ENCODE data around the gene CNTNAP2. TPM values are rescaled to one million over a fixed set of nuclear protein-coding genes. Genes with fewer than 3 reads are reported as not detected.

CNTNAP2 gene
- total and polyA plus RNA-seq, 9 donors: 8.3 to 18.8 (median 10.4) TPM

DNA sequence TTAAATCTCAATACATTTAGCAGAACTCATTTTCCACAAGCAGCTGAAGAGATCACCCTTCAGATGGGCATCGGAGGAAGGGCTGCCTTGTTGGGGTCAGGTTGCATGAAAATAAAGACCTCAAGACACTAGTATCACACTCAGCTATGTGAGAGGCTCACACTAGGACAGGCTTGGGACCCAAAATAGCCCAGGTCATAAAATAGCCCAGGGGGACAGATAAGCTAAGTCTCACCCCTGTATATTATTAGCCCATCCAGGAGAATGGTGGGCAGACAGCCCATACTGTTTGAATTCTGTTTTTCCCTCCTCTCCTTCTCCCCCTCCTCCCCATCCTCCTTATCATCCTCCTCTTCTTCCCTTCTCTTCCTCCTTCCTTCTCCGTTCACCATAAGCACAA, 2058.9 kb downstream of the CNTNAP2 start:
- no peak overlapping the region for H3K27ac ChIP-seq (ENCODE audit: low read length)
- H3K9me3 ChIP-seq (replicated peaks; ENCODE audit: control insufficient read depth, low read depth, low read length): no peaks in the 10 kb centered on the region
- H3K4me1 ChIP-seq (ENCODE audit: control insufficient read depth, insufficient read depth, low read length): peaks cover 3% of the 10 kb centered on the region
- WGBS (ENCODE audit: insufficient coverage): 100% methylated on average over 1 of the region's 2 CpGs
- H3K36me3 ChIP-seq (ENCODE audit: control insufficient read depth, insufficient read depth, low read length): no peaks in the 10 kb centered on the region
- peak; percentile 22 for DNase-seq
- no peaks in the 10 kb centered on the region for H3K27me3 ChIP-seq (ENCODE audit: control insufficient read depth, insufficient read depth, low read length)
- H3K4me3 ChIP-seq (ENCODE audit: low read length): no peak overlapping the region

DNA sequence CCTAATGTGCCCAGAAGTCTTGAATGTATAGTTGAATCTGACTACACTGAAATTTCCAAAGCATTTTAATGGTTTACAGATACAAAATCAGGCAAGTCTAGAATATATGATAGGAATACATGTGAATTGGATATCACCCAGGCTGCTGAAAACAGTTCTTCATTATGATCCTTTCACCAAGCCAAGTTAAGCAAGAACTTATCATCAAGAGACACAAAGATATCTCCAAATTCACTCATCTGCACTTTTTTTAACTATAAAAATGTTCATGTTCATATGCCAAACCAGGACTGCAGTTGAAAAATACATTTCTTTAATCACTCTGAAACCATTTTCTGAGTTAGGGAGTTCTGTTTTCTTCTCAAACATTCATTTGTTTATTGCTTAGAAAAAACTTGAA, 2061.4 kb downstream of the CNTNAP2 start:
- Histone ChIP-seq H3K4me3 (ENCODE audit: low read length) (no peak overlapping the region), H3K27me3 (ENCODE audit: control insufficient read depth, insufficient read depth, low read length) (no peaks in the 10 kb centered on the region), H3K4me1 (ENCODE audit: control insufficient read depth, insufficient read depth, low read length) (peaks cover 3% of the 10 kb centered on the region), H3K9me3 (replicated peaks; ENCODE audit: control insufficient read depth, low read depth, low read length) (no peaks in the 10 kb centered on the region), H3K27ac (ENCODE audit: low read length) (no peak overlapping the region), H3K36me3 (ENCODE audit: control insufficient read depth, insufficient read depth, low read length) (no peaks in the 10 kb centered on the region)
- peak; percentile 72 for DNase-seq

DNA sequence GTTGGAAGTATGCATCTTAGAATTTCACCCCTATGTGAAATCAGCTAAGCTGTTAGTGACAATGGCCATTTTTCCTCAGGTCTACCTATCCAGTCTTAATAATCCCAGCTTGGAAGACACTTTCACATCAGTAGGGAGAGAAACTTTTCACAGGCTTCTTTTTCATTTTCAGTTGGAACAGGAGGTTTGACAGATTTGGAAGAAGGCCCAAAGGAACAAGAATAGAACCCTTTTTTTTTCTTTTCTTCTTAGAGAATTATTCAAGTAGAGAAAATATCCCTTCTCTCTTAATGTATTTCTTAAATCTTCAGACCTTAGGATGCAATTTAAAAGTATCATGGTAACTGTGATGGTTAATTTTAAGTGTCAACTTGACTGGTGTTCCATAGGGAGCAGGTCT, 2063.5 kb downstream of the CNTNAP2 start:
- H3K4me1 ChIP-seq (ENCODE audit: control insufficient read depth, insufficient read depth, low read length): no peaks in the 10 kb centered on the region
- H3K36me3 ChIP-seq (ENCODE audit: control insufficient read depth, insufficient read depth, low read length): no peaks in the 10 kb centered on the region
- no peaks in the 10 kb centered on the region for H3K27me3 ChIP-seq (ENCODE audit: control insufficient read depth, insufficient read depth, low read length)
- DNase-seq: peak; percentile 51
- no peaks in the 10 kb centered on the region for H3K9me3 ChIP-seq (replicated peaks; ENCODE audit: control insufficient read depth, low read depth, low read length)
- H3K27ac ChIP-seq (ENCODE audit: low read length): no peak overlapping the region
- H3K4me3 ChIP-seq (ENCODE audit: low read length): no peak overlapping the region

DNA sequence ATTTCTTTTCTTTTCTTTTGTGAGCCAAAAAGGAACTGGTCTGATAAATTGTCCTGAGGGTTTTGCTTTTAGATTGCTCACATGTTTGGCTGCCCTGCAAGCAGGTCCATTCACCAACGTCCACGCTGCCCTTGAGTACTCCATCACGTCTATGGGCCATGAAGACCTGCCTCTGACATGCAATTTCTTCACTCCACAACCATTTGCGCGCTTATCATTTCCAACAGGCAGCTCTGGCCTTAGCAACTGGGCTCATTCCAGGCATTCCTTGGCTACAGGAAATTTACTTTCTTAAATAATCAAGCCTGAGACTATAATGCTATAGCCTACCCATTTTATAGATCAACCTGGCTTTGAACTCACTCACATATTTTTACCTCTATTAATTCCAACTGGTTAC, 2065.7 kb downstream of the CNTNAP2 start:
- 45% methylated on average over 5 of the region's 5 CpGs for WGBS (ENCODE audit: insufficient coverage)
- no peak overlapping the region for H3K27ac ChIP-seq (ENCODE audit: low read length)
- no peaks in the 10 kb centered on the region for H3K27me3 ChIP-seq (ENCODE audit: control insufficient read depth, insufficient read depth, low read length)
- no peak overlapping the region for H3K4me3 ChIP-seq (ENCODE audit: low read length)
- H3K9me3 ChIP-seq (replicated peaks; ENCODE audit: control insufficient read depth, low read depth, low read length): no peaks in the 10 kb centered on the region
- H3K4me1 ChIP-seq (ENCODE audit: control insufficient read depth, insufficient read depth, low read length): no peaks in the 10 kb centered on the region
- peak; percentile 23 for DNase-seq
- H3K36me3 ChIP-seq (ENCODE audit: control insufficient read depth, insufficient read depth, low read length): no peaks in the 10 kb centered on the region

DNA sequence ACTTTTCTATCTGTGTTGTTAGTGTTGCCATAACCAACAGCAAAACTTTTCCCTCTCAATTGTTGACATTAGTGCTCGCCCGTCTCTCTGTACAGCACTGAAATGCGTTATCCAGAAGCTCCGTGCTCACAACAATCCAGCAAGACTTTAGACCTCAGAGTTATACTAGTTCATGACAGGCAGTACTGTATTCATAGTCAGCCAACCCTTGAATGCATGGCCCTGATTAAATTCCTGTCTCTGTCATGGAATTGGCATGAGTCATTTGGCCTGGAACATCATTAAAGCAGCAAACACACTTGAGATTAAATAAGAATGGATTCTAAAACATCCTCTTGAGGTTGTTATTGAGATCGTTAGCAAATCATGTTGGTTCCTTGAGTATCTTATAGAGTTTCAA, 2068.4 kb downstream of the CNTNAP2 start:
- H3K4me1 ChIP-seq (ENCODE audit: control insufficient read depth, insufficient read depth, low read length): no peaks in the 10 kb centered on the region
- no peaks in the 10 kb centered on the region for H3K9me3 ChIP-seq (replicated peaks; ENCODE audit: control insufficient read depth, low read depth, low read length)
- peak; percentile 61 for DNase-seq
- H3K4me3 ChIP-seq (ENCODE audit: low read length): no peak overlapping the region
- H3K27ac ChIP-seq (ENCODE audit: low read length): no peak overlapping the region
- 15% methylated on average over 4 of the region's 5 CpGs for WGBS (ENCODE audit: insufficient coverage)
- H3K36me3 ChIP-seq (ENCODE audit: control insufficient read depth, insufficient read depth, low read length): no peaks in the 10 kb centered on the region
- H3K27me3 ChIP-seq (ENCODE audit: control insufficient read depth, insufficient read depth, low read length): no peaks in the 10 kb centered on the region

DNA sequence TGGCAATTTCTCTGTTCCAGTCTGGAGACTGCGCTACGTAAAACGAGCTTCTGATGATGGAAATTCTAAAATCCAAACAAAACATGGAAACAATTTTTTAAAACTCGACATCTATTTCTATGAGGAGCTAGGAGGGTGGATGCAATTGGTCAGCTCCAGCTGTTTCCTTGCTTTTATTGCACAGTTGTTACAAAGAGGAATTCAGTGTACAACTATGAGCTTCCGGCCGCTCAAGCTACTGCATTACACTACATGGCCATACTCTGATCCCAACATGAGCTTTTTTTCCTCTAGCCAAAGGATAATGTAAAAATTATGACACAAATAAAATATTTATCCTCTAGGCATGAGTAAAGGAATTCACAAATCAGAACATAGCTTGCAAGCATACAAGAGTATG, 2070.9 kb downstream of the CNTNAP2 start:
- H3K4me3 ChIP-seq (ENCODE audit: low read length): no peak overlapping the region
- no peaks in the 10 kb centered on the region for H3K27me3 ChIP-seq (ENCODE audit: control insufficient read depth, insufficient read depth, low read length)
- H3K4me1 ChIP-seq (ENCODE audit: control insufficient read depth, insufficient read depth, low read length): no peaks in the 10 kb centered on the region
- no CpG with 5 or more reads among the region's 6 CpGs for WGBS (ENCODE audit: insufficient coverage)
- peak; percentile 76 for DNase-seq
- H3K9me3 ChIP-seq (replicated peaks; ENCODE audit: control insufficient read depth, low read depth, low read length): no peaks in the 10 kb centered on the region
- H3K36me3 ChIP-seq (ENCODE audit: control insufficient read depth, insufficient read depth, low read length): no peaks in the 10 kb centered on the region
- H3K27ac ChIP-seq (ENCODE audit: low read length): no peak overlapping the region

DNA sequence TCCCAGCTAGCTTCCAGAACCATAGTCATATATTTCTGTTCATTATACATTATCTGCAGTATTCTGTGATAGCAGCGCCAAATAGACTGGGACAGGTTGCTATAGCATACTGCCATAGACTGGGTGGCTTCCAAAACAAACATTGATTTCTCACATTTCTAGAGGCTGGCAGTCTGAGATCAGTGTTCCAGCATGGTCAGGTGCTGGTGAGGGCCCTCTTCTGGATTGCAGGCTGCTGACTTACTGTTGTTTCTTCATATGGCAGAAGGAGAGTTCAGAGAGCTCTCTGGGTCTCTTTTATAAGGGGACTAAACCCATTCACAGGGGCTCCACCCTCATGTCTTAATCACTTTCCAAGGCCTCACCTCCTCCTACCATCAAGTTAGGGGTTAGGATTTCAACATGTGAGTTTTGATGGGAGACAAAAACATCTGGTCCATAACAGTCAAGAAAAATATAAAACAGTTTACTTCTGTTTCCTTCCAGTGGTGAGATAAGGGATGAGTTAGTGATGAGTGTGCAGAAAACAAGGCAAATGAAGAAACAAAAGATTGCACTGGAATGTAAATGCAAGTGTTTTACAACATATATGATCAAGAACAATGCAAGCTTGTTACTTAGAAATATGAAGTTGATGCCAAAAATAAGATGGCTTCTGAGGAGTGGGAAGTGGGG, 2074.9 kb downstream of the CNTNAP2 start:
- Histone ChIP-seq H3K27me3 (ENCODE audit: control insufficient read depth, insufficient read depth, low read length) (no peaks in the 10 kb centered on the region), H3K4me3 (ENCODE audit: low read length) (no peak overlapping the region), H3K9me3 (replicated peaks; ENCODE audit: control insufficient read depth, low read depth, low read length) (no peaks in the 10 kb centered on the region), H3K4me1 (ENCODE audit: control insufficient read depth, insufficient read depth, low read length) (no peaks in the 10 kb centered on the region), H3K36me3 (ENCODE audit: control insufficient read depth, insufficient read depth, low read length) (no peaks in the 10 kb centered on the region), H3K27ac (ENCODE audit: low read length) (no peak overlapping the region)
- WGBS (ENCODE audit: insufficient coverage): no CpG with 5 or more reads among the region's 1 CpG
- no peak for DNase-seq

DNA sequence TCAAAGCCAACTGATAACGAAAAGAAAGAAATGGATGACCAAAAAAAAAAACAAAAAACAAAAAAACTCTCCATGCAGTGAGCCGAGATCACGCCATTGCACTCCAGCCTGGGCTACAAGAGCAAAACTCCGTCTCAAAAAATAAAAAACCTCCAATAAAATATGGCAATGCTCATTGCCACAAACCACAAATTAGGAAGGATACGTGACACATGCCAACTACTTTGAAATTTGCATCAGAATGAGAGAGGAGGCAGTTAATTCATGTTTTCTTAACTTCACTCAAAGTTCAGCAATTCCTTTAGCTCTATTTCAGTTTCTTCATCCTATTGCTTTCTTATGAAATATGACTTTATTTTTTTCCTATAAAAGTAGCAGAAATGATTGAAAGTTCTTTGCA, 2075.9 kb downstream of the CNTNAP2 start:
- WGBS (ENCODE audit: insufficient coverage): 80% methylated on average over 1 of the region's 5 CpGs
- Histone ChIP-seq H3K4me1 (ENCODE audit: control insufficient read depth, insufficient read depth, low read length) (no peaks in the 10 kb centered on the region), H3K27me3 (ENCODE audit: control insufficient read depth, insufficient read depth, low read length) (no peaks in the 10 kb centered on the region), H3K4me3 (ENCODE audit: low read length) (no peak overlapping the region), H3K9me3 (replicated peaks; ENCODE audit: control insufficient read depth, low read depth, low read length) (no peaks in the 10 kb centered on the region), H3K27ac (ENCODE audit: low read length) (no peak overlapping the region), H3K36me3 (ENCODE audit: control insufficient read depth, insufficient read depth, low read length) (no peaks in the 10 kb centered on the region)
- no peak for DNase-seq

DNA sequence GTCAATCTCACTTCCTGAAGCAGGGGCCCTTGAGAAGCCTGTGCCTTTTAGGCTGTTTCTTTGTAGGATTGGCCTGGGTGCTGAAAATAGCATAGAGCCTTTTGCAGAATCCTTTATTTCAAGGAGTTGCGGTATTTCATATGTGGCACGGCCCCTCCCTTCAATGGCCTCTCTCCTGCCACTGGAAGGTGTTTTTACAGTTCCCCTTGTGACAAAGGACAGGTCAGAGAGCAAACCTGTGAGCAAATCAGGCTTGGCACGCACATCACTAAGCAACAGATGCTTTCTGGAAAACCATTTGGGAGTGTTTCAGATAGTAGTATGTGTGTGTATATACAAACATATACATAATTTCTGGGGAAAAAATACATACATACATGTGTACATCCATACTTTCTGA, 2085.4 kb downstream of the CNTNAP2 start:
- DNase-seq: peak; percentile 47

DNA sequence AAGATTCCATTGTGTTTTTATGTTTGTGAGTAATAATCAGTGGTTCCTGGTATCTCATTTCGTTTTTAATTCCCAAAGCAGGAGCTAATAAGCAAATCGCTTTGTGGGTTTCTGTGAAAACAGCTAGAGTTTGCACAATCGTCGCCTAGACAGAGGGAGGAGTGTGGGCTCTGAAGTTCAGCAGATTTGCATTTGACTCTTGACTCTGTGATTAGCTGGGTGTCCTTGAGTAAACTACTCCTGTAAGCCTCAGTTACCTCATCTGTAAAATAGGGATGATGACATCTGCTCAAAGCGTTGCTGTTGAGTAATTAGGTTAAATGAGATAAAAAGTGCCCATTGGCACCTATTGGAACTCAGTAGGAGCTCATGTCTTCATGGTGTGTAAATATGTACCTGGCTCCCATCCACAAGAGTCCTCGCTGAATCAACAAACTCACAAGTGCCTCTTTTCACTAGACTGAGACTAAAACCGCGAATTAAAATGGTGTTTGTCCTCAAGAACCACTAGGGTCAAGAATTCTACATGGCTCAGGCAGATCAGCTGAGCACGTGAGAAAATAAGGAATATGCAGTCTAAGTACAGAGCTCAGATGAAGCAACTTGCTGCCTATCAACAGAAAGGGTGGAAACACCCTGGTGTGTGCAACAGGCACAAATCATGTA, 2088.2 kb downstream of the CNTNAP2 start:
- no peaks in the 10 kb centered on the region for H3K4me1 ChIP-seq (ENCODE audit: control insufficient read depth, insufficient read depth, low read length)
- DNase-seq: no peak
- no peak overlapping the region for H3K4me3 ChIP-seq (ENCODE audit: low read length)
- no peak overlapping the region for H3K27ac ChIP-seq (ENCODE audit: low read length)
- H3K27me3 ChIP-seq (ENCODE audit: control insufficient read depth, insufficient read depth, low read length): no peaks in the 10 kb centered on the region
- H3K9me3 ChIP-seq (replicated peaks; ENCODE audit: control insufficient read depth, low read depth, low read length): no peaks in the 10 kb centered on the region
- WGBS (ENCODE audit: insufficient coverage): 96% methylated on average over 3 of the region's 9 CpGs
- no peaks in the 10 kb centered on the region for H3K36me3 ChIP-seq (ENCODE audit: control insufficient read depth, insufficient read depth, low read length)

More for the DNA sequence above, 2085.4 kb downstream of the CNTNAP2 start:
- Histone ChIP-seq H3K9me3 (replicated peaks; ENCODE audit: control insufficient read depth, low read depth, low read length) (no peaks in the 10 kb centered on the region), H3K4me1 (ENCODE audit: control insufficient read depth, insufficient read depth, low read length) (no peaks in the 10 kb centered on the region), H3K4me3 (ENCODE audit: low read length) (no peak overlapping the region), H3K27me3 (ENCODE audit: control insufficient read depth, insufficient read depth, low read length) (no peaks in the 10 kb centered on the region), H3K36me3 (ENCODE audit: control insufficient read depth, insufficient read depth, low read length) (no peaks in the 10 kb centered on the region), H3K27ac (ENCODE audit: low read length) (no peak overlapping the region)
- 33% methylated on average over 2 of the region's 3 CpGs for WGBS (ENCODE audit: insufficient coverage)
